B cell (primary cell): Measurements from ENCODE around the gene ST6GALNAC2. TPM values are rescaled to one million over a fixed set of nuclear protein-coding genes. Genes with fewer than 3 reads are reported as not detected.
A peak's percentile ranks its signal among the peaks of the same experiment; 100 is the strongest.

Experiments
- ATAC-seq: fragments of 200-7000 bp; cut with Tn5 transposase; one replicate; pipeline ENCODE4 v1.10.0; 2021; ENCODE audit warnings: low read depth, mild to moderate bottlenecking, moderate number of reproducible peaks, moderate library complexity
- CTCF ChIA-PET: fragments of 350-600 bp; sonication (Branson Sonifier 250); formaldehyde crosslinking; loops from one replicate; lab custom pipeline; 2021; ENCODE audit warnings: antibody characterized with exemption, inconsistent platforms; lab: Charles Lee
- POLR2A ChIA-PET: fragments of 350-600 bp; sonication (Branson Sonifier 250); formaldehyde crosslinking; loops from one replicate; lab custom pipeline; 2021; ENCODE audit warnings: antibody characterized with exemption; lab: Charles Lee
- DNase-seq: peaks from one replicate; pipeline ENCODE4 v3.0.0; 2013
- H2AFZ ChIP-seq: 2 replicates; pipeline ENCODE4 v1.6.1; 2012; ENCODE audit warnings: mild to moderate bottlenecking, low read depth, low read length; ENCODE audit not compliant: insufficient read depth, poor library complexity, severe bottlenecking
- H3K27ac ChIP-seq, 2 donors: 1 replicate in 1 of 2; 2 replicates in 1 of 2; pipeline ENCODE4 v1.5.1; 2012 to 2013; ENCODE audit warnings: low read length in 2 of 2, mild to moderate bottlenecking in 2 of 2, moderate library complexity in 1 of 2
- H3K27me3 ChIP-seq, 4 experiments: fragments of 200-600 bp in 1 of 4; sonication (generic) in 1 of 4; replicated peaks in 1 of 4; 1 replicate in 2 of 4; 2 replicates in 2 of 4; pipeline versions ENCODE4 v1.6.1 to v1.7.0; 2013 to 2016; ENCODE audit warnings: low read length in 3 of 4, mild to moderate bottlenecking in 2 of 4, mixed read lengths in 1 of 4, moderate library complexity in 1 of 4; ENCODE audit not compliant: insufficient read depth in 4 of 4, control insufficient read depth in 3 of 4; ENCODE audit errors: control extremely low read depth in 1 of 4
- H3K36me3 ChIP-seq, 2 experiments: replicated peaks in 1 of 2; 1 replicate in 1 of 2; 2 replicates in 1 of 2; pipeline versions ENCODE4 v1.6.1 to v1.7.1; 2013; ENCODE audit warnings: low read length in 1 of 2; ENCODE audit not compliant: insufficient read depth in 2 of 2, control insufficient read depth in 1 of 2; ENCODE audit errors: control extremely low read depth in 1 of 2, extremely low read depth in 1 of 2
- H3K4me1 ChIP-seq, 2 donors: fragments of 200-600 bp in 1 of 2; sonication (generic) in 1 of 2; 1 replicate in 1 of 2; 2 replicates in 1 of 2; pipeline versions ENCODE4 v1.5.1 to v1.6.1; 2013 to 2017; ENCODE audit warnings: low read length in 2 of 2; ENCODE audit not compliant: control insufficient read depth in 2 of 2, insufficient read depth in 2 of 2
- H3K4me2 ChIP-seq: replicated peaks from 2 replicates; pipeline ENCODE3; 2012; ENCODE audit warnings: mild to moderate bottlenecking, low read depth, low read length; ENCODE audit not compliant: poor library complexity, severe bottlenecking
- H3K4me3 ChIP-seq, 5 experiments: fragments of 200-600 bp in 1 of 5; sonication (generic) in 1 of 5; 1 replicate in 3 of 5; 2 replicates in 2 of 5; pipeline versions ENCODE4 v1.5.1 to v1.7.0; 2011 to 2016; ENCODE audit warnings: low read length in 4 of 5, mild to moderate bottlenecking in 4 of 5, low read depth in 2 of 5, control low read depth in 1 of 5, moderate library complexity in 1 of 5; ENCODE audit not compliant: insufficient read depth in 1 of 5; ENCODE audit errors: control extremely low read depth in 1 of 5, extremely low read depth in 1 of 5
- H3K79me2 ChIP-seq: fragments of 200-600 bp; sonication (generic); one replicate; pipeline ENCODE4 v1.6.0; 2016; ENCODE audit warnings: low read length; ENCODE audit not compliant: control insufficient read depth, insufficient read depth
- H3K9ac ChIP-seq: fragments of 200-600 bp; sonication (generic); 2 replicates; pipeline ENCODE4 v1.6.1; 2017; ENCODE audit warnings: mild to moderate bottlenecking, low read length, moderate library complexity
- H3K9me3 ChIP-seq, 3 donors: one replicate each; pipeline versions ENCODE4 v1.6.1 to v1.7.1; 2013; ENCODE audit warnings: low read length in 2 of 3; ENCODE audit not compliant: control insufficient read depth in 2 of 3, insufficient read depth in 1 of 3; ENCODE audit errors: control extremely low read depth in 1 of 3
- H4K20me1 ChIP-seq: 2 replicates; pipeline ENCODE4 v1.6.0; 2012; ENCODE audit warnings: mild to moderate bottlenecking, low read length; ENCODE audit not compliant: insufficient read depth, control insufficient read depth, poor library complexity, severe bottlenecking
- H3K27ac Mint-ChIP-seq: one replicate; pipeline ENCODE4 v1.8.0; 2021; ENCODE audit warnings: mixed read lengths
- H3K27me3 Mint-ChIP-seq: one replicate; pipeline ENCODE4 v1.8.0; 2021; ENCODE audit warnings: mixed read lengths
- H3K4me1 Mint-ChIP-seq: one replicate; pipeline ENCODE4 v1.8.0; 2021; ENCODE audit warnings: mixed read lengths
- H3K4me3 Mint-ChIP-seq: one replicate; pipeline ENCODE4 v1.8.0; 2021; ENCODE audit warnings: mixed read lengths
- H3K9me3 Mint-ChIP-seq: one replicate; pipeline ENCODE4 v1.8.0; 2022; ENCODE audit warnings: mixed read lengths; ENCODE audit not compliant: insufficient read depth
- CTCF ChIP-seq: fragments of 200-600 bp; IDR thresholded peaks from one replicate; pipeline ENCODE4 v1.8.0; 2022; ENCODE audit warnings: antibody characterized with exemption, mild to moderate bottlenecking
- EZH2 ChIP-seq: IDR thresholded peaks from 2 replicates; pipeline ENCODE4 v1.6.1; 2012; ENCODE audit warnings: borderline replicate concordance, low read depth, mild to moderate bottlenecking, moderate library complexity, low read length; ENCODE audit not compliant: insufficient read depth, poor library complexity, severe bottlenecking
- WGBS: methylation state at CpG from one replicate; pipeline ENCODE4 v1.1.5; 2013; ENCODE audit warnings: missing lambda C conversion rate; ENCODE audit not compliant: insufficient coverage; 5-methylcytosine and 5-hydroxymethylcytosine counted together
- intact Hi-C: fragments of 100-400 bp; cut with micrococcal nuclease; formaldehyde crosslinking; loops from one replicate; pipeline ENCODE4 v1.10.0; 2022
- polyA plus RNA-seq: library from polyadenylated mRNA; depleted of rRNA; stranded (reverse); fragments of >200 nt; gene quantifications from 2 replicates; pipeline ENCODE4 v1.2.3, GENCODE V29; 2012
- total RNA-seq, 2 donors: library from RNA; stranded (reverse); fragments of 120-200 nt in 1 of 2; gene quantifications; 1 replicate in 1 of 2; 2 replicates in 1 of 2; pipeline versions ENCODE4 v1.2.3 to v1.2.4, GENCODE V29; 2013 to 2022

The ST6GALNAC2 gene
- total and polyA plus RNA-seq, 2 donors (not counting 1 experiment from before 2014, with no cell fraction given), result 0.58 to 2.7 TPM

GRCh38 chr17:76521262-76521661, 64.4 kb downstream of the ST6GALNAC2 start:
- H3K4me1 Mint-ChIP-seq, result peaks cover 24% of the 10 kb centered on the region
- POLR2A ChIA-PET, result no interaction called here
- H2AFZ ChIP-seq, result no peak overlapping the region

More at GRCh38 chr17:76521262-76521661, 64.4 kb downstream of the ST6GALNAC2 start:
- Histone ChIP-seq H4K20me1 (no peaks in the 10 kb centered on the region), H3K79me2 (no peaks in the 10 kb centered on the region), H3K9me3 (no peaks in the 10 kb centered on the region), H3K9ac (no peak overlapping the region), H3K36me3 (no peaks in the 10 kb centered on the region), H3K4me3 (no peak overlapping the region), H3K27me3 (peaks cover 0 to 11% (median 1%) of the 10 kb centered on the region in 4 experiments), H3K27ac (no peak overlapping the region), H3K4me1 (peaks cover 14 to 21% of the 10 kb centered on the region in 2 donors), H3K4me2 (no peak overlapping the region)
- intact Hi-C loops, result no loop called here
- WGBS, result 95% methylated on average over 7 of the region's 7 CpGs
- TF ChIP-seq EZH2, result no peak
- TF ChIP-seq CTCF, result no peak
- H3K9me3 Mint-ChIP-seq, result no peaks in the 10 kb centered on the region
- ATAC-seq, result no peak
- peaks cover 3% of the 10 kb centered on the region for H3K27me3 Mint-ChIP-seq
- CTCF ChIA-PET, result interaction anchor here (1.4 to 7.5 kb wide), 8 partner anchors 14 to 193 kb away, joined by 3 to 156 read pairs (median 26); partner anchors contain the start of gene MXRA7
- DNase-seq, result no peak
- no peak overlapping the region for H3K4me3 Mint-ChIP-seq
- peak overlapping the region; percentile 15 for H3K27ac Mint-ChIP-seq
